Left cardiac atrium (tissue), 4 donors: ENCODE results near the gene RTRAF. TPM values are rescaled to one million over a fixed set of nuclear protein-coding genes. Genes with fewer than 3 reads are reported as not detected.

Experiments
- ATAC-seq, 2 donors: fragments of 200-7000 bp; cut with Tn5 transposase; one replicate each; pipeline ENCODE4 v1.9.1; 2020; ENCODE audit warnings: mild to moderate bottlenecking in 2 of 2, moderate library complexity in 2 of 2
- DNase-seq: peaks from one replicate; pipeline ENCODE4 v3.0.0-alpha.2; 2020
- intact Hi-C, 2 donors: fragments of 100-400 bp; cut with DNase I; formaldehyde crosslinking; loops; one replicate each; pipeline versions ENCODE4 v1.14.1 to v1.15.1; 2022 to 2023
- total RNA-seq, 2 donors: library from RNA; stranded (reverse); fragmentation: NEBNext Ultra II Directional; extraction: Animal tissue kit (Norgen Biotek cat#: 25700); gene quantifications; one replicate each; pipeline ENCODE4 v1.2.1, GENCODE V29; 2021
- donor health status: DM: no; HTN: yes; CAD: no.
- donor health status: DM: no; HTN: yes; CAD: no; lungs with severe emphysema.
- donor health status: DM: yes; HTN: yes; CAD: no.
- donor health status: Dilated cardiomyopathy.

The RTRAF gene
- total RNA-seq, 2 donors from 2014 or later, result 172 to 187 TPM

GRCh38 chr14:52013984-52014600 is 24.7 kb downstream of the RTRAF start:
- DNase-seq, result no peak
- peak in 1 of 2 donors; percentile 28 for ATAC-seq
- intact Hi-C loops, result loop anchor here in 1 of 2 donors (5.0 kb wide), 1 partner anchor 48 kb away; no protein-coding TSS in a partner anchor

- intact Hi-C loops, result loop anchor here in 1 of 2 donors (5.0 kb wide), 1 partner anchor 48 kb away; no protein-coding TSS in a partner anchor
- peak; percentile 72 to 73 for ATAC-seq
- peak; percentile 53 for DNase-seq
Observed at GRCh38 chr14:52014601-52015267, 25.4 kb downstream of the RTRAF start.

DNA sequence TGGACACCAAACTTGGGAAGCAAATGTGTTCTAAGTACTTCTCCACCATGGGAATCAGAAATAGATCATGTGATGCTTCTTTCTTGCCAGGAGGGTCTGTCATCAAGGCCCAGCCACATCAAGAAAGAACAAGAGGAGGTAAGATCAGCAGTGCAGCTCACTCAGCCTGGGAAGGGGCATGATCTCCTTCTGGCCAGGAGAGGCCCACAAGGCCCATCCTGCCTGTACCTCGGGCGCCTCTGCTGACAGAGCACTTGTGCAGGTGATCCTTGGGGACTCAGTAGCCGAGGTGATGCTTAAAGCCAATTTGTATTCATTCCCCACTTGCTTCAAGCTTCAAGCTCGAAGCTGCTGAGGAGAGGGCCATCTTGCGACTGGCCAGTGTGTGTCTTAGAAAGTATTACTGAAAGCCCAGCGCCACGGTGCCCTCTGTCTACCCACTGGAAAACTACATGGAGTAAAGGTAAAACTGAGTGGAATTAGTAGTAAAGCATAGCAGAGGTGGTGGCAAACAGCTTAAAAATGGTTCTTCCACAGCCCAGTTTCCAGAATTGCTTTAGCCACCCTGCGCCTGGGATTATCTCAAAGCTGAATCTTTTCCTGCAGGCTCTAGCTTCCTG is 26.2 kb downstream of the RTRAF start:
- no peak for DNase-seq
- ATAC-seq, result peak in 1 of 2 donors; percentile 31
- intact Hi-C loops, result no loop called here

DNA sequence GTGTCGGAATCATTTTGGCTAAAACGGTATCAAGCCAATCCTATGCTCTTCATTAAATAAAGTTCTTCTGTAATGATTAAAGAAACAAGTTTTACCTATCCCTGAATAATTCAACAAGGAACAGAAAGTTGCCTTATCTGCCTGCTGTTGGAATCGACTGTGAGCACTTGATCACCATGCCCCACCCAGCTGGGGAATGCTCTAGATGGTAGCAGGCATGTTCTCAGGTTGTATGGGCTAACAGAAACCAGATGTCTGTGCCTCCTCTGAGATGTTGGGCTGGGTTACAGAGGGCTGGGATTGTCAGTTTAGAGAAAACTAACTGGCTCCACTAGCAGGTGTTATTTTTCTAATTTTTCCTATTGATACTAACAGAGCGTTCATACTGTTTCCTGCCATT is 28.9 kb downstream of the RTRAF start:
- no peak for ATAC-seq
- intact Hi-C loops, result no loop called here
- DNase-seq, result no peak

DNA sequence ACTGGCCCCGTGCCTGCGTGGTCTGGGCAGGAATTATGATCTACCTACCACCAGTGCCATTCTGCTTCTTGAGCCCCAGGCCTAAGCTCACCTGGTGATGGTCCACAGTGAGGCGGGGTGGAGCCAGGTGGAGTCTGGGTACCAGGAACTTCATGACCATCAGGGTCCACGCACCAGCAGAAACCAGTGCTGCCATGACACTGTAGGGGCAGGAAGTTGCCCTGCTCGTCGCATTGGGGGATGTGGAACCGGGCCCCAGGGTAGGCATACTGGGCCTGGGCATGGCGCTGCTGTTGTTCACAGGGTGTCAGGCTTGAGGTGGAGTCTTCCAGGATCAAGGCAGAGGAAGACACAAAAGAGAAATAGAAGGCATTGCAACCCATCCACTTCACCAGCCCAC is 29.6 kb downstream of the RTRAF start:
- ATAC-seq (no peak), DNase-seq (no peak)
- intact Hi-C loops, result no loop called here

GRCh38 chr14:52020161-52020714 is 30.9 kb downstream of the RTRAF start:
- intact Hi-C loops, result no loop called here
- DNase-seq, result no peak
- ATAC-seq, result no peak

- no peak for DNase-seq
- intact Hi-C loops, result no loop called here
- ATAC-seq, result peak in 1 of 2 donors; percentile 12
Observed at GRCh38 chr14:52020866-52021717, 31.7 kb downstream of the RTRAF start.

- intact Hi-C loops, result no loop called here
- no peak for DNase-seq
- no peak for ATAC-seq
Observed at GRCh38 chr14:52021957-52022600, 32.7 kb downstream of the RTRAF start.

GRCh38 chr14:52023518-52023917 is 34.2 kb downstream of the RTRAF start:
- intact Hi-C loops, result no loop called here
- DNase-seq (no peak), ATAC-seq (peak; percentile 60 to 73)

DNA sequence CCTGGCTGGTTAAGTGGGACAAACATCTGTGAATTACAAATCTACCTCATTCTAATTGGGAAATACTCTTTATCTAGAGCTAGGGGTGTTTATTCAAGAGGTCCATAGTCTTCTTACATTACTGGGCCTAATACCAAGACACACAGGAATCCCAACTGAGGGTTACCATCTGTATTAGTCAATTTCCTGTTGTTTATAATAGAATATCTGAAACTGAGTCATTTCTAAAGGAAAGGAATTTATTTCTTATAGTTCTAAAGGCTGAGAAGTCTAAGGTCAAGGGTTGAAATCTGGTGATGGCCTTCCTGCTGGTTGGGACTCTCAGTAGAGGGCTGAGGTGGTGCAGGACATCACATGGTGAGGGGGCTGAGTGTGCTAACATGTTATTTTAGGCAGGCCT is 36.0 kb downstream of the RTRAF start:
- intact Hi-C loops, result no loop called here
- peak in 1 of 2 donors; percentile 69 for ATAC-seq
- no peak for DNase-seq

GRCh38 chr14:52026017-52026660 is 36.8 kb downstream of the RTRAF start:
- peak in 1 of 2 donors; percentile 15 for ATAC-seq
- intact Hi-C loops, result no loop called here

GRCh38 chr14:52026901-52027300 is 37.6 kb downstream of the RTRAF start:
- ATAC-seq (no peak), DNase-seq (no peak)
- intact Hi-C loops, result no loop called here

More at GRCh38 chr14:52026017-52026660, 36.8 kb downstream of the RTRAF start:
- DNase-seq, result no peak

- ATAC-seq, result no peak
- DNase-seq, result no peak
- intact Hi-C loops, result no loop called here
Observed at GRCh38 chr14:52029881-52030280, 40.5 kb downstream of the RTRAF start.

DNA sequence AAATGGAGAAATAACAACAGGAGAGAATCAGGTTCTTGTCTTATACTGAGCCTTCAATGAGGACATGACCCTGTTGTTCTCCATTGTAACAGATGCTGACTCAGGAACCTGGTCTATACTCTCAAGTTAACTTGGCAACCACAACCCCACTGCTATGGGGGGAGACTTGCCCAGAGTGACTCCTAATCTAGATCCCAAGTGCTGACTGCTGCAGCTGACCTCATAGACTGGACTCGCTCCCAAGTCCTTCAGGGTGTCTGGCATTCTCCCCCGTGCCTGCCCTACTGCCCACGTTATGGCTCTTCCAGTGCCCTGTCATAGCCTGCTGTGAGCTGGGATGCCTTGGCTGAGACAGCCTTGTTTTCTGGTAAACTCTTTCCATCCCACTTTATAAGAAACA is 42.4 kb downstream of the RTRAF start:
- intact Hi-C loops, result no loop called here
- peak; percentile 95 to 97 for ATAC-seq
- peak; percentile 81 for DNase-seq

DNA sequence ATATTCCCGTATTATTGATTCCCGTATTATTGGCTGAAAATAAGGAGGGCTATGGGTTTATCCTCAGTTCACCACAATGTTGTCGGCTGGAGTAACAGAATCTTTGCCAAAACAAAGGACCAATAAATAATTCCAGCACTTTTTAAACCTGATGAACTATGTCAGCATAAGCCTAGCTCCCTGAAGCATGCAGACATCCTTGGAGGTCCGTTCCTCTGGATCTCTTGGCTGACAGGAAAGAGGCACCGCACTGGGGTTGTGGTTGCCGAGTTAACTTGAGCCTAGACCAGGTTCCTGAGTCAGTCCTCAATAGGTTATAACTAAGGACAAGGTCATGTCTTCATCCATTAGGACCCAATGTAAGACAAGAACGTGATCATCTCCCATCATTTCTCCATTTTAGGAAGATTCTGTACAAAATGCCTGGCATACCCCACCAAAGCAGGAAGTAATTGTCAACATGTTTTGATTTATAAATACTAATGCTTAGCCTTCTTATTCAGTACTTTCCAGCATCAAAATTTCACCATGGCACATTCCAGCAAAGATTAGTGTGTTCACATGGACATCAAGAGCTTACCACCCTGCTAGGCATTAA is 43.0 kb downstream of the RTRAF start:
- ATAC-seq (peak; percentile 17 to 62), DNase-seq (no peak)
- intact Hi-C loops, result no loop called here

GRCh38 chr14:52033101-52033642 is 43.8 kb downstream of the RTRAF start:
- intact Hi-C loops, result no loop called here
- peak in 1 of 2 donors; percentile 16 for ATAC-seq

GRCh38 chr14:52039124-52039815 is 49.9 kb downstream of the RTRAF start:
- no peak for ATAC-seq
- DNase-seq, result no peak
- intact Hi-C loops, result no loop called here

More at GRCh38 chr14:52033101-52033642, 43.8 kb downstream of the RTRAF start:
- no peak for DNase-seq
